ENCODE data around the gene LAG3. TPM values are rescaled to one million over a fixed set of nuclear protein-coding genes. Genes with fewer than 3 reads are reported as not detected.
"Not testable (repeated sequence)": the region's sequence is repeated elsewhere in the genome, so short reads cannot be mapped to it uniquely, and the experiment has no call there.

LAG3 gene
- total RNA-seq, 4 donors from 2014 or later, result 0.41 to 14.6 (median 4.0) TPM

DNA sequence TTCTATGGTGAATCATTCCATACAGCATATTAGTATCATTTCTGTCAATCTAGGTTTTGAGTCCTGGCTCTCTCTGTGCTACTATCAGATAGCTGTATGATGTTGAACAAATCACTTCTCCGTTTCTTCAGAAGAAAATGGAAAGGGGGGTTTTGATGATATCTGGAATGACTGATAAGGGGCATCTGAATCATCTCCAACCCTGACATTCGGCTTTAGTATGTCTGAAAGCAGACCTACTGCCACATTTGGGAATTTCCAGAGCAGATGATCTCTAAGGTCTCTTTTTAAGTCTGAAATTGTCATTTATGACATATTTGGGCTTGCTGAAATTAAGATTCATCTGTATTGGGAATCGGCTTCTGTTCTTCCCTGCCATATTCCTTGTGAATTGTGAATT lies 29.5 kb upstream of the LAG3 start:
- no peaks in the 10 kb centered on the region for H3K36me3 ChIP-seq
- no peak for TF ChIP-seq POLR2A (IDR thresholded peaks at IDR 0.05)
- TF ChIP-seq, protein P1, sequence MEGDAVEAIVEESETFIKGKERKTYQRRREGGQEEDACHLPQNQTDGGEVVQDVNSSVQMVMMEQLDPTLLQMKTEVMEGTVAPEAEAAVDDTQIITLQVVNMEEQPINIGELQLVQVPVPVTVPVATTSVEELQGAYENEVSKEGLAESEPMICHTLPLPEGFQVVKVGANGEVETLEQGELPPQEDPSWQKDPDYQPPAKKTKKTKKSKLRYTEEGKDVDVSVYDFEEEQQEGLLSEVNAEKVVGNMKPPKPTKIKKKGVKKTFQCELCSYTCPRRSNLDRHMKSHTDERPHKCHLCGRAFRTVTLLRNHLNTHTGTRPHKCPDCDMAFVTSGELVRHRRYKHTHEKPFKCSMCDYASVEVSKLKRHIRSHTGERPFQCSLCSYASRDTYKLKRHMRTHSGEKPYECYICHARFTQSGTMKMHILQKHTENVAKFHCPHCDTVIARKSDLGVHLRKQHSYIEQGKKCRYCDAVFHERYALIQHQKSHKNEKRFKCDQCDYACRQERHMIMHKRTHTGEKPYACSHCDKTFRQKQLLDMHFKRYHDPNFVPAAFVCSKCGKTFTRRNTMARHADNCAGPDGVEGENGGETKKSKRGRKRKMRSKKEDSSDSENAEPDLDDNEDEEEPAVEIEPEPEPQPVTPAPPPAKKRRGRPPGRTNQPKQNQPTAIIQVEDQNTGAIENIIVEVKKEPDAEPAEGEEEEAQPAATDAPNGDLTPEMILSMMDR (IDR thresholded peaks at IDR 0.05), result no peak
- H3K4me1 ChIP-seq, result no peaks in the 10 kb centered on the region
- H3K9me3 ChIP-seq, result no peaks in the 10 kb centered on the region
- intact Hi-C loops (cut with DNase I; ENCODE audit: low total_unique reads), result no loop called here
- H3K4me3 ChIP-seq, result no peak overlapping the region
- no peak for DNase-seq
- H3K27ac ChIP-seq, result no peak overlapping the region
- no peaks in the 10 kb centered on the region for H3K27me3 ChIP-seq

DNA sequence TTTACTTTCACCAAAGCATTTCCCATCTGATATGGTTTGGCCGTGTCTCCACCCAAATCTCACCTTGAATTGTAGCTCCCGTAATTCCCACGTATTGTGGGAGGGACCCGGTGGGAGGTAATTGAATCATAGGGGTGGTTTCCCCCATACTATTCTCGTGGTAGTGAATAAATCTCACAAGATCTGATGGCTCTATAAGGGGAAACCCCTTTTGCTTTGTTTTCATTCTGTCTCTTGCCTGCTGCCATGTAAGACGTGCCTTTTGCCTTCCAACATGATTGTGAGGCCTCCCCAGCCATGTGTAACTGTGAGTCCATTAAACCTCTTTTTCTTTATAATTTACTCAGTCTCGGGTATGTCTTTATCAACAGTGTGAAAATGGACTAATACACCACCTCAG lies 29.0 kb upstream of the LAG3 start:
- H3K4me3 ChIP-seq; H3K4me1 ChIP-seq; H3K36me3 ChIP-seq; intact Hi-C loops (cut with DNase I; ENCODE audit: low total_unique reads); H3K27me3 ChIP-seq; H3K9me3 ChIP-seq; DNase-seq; H3K27ac ChIP-seq: not testable (repeated sequence)

DNA sequence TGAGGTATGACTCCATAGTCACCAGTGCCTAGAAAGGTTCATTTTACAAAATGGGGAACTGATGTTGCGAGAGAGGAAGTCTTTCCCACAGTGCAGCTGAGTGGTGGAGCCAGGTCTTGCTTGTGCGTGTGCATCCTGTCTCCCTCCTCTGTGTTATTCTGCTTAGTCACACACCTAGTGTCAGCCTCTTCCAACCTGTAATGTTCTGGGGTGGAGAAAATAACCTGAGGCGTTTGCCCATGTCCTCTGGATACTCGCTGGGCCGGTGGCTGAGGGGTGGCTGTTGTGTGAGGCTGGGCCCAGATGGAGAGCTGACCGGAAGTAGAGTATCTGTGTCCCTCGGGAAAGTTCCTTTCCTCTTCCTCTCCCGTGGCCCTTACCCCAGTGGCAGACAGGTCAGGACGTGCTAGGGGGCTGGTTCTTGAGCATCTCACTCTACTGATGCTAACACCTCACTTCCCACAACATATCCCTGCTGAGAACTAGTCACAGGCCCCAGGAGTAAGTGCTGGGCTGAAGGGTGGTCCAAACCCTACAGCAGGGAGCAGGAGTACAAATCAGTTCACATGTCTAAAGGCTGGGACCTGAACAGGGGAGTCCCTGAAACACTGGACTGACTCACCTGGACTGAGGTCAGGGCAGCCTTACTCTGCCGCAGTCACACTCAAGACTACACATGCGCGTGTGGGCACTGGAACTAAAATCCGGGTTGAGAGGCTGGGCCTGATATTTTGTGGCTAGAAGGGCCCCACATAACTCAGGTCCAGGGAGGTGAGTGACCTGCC lies 26.4 kb upstream of the LAG3 start:
- no peak overlapping the region for H3K27ac ChIP-seq
- H3K9me3 ChIP-seq, result no peaks in the 10 kb centered on the region
- no peaks in the 10 kb centered on the region for H3K4me1 ChIP-seq
- H3K27me3 ChIP-seq, result no peaks in the 10 kb centered on the region
- no peak overlapping the region for H3K4me3 ChIP-seq
- intact Hi-C loops (cut with DNase I; ENCODE audit: low total_unique reads), result no loop called here
- DNase-seq, result no peak
- H3K36me3 ChIP-seq, result no peaks in the 10 kb centered on the region
- no peak for TF ChIP-seq POLR2A (IDR thresholded peaks at IDR 0.05)
- TF ChIP-seq, protein P1 (IDR thresholded peaks at IDR 0.05), result no peak

DNA sequence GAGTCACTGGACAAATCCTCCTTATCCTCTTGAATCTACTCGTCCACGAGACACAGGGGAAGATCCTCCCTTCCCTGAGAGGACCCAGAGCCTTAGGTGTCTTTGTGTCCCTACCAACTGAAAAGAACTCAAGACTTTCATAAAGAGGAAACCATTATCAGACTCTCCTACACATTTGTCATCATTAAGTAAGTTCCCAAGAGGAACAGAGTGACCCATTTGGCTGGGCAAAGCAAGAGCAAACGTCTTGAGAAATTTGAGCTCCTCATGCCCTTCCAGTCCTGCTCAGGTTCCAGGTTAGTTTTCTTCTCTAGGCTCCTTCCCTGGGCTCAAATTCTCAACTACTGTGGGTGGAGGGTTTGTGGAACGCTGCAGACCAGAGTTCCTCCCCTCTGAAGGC lies 25.1 kb upstream of the LAG3 start:
- intact Hi-C loops (cut with DNase I; ENCODE audit: low total_unique reads), result no loop called here
- Histone ChIP-seq H3K27ac (no peak overlapping the region), H3K4me1 (peaks cover 0 to 4% of the 10 kb centered on the region in 2 donors), H3K4me3 (no peak overlapping the region), H3K9me3 (no peaks in the 10 kb centered on the region), H3K27me3 (no peaks in the 10 kb centered on the region), H3K36me3 (no peaks in the 10 kb centered on the region)
- TF ChIP-seq, protein P1 (IDR thresholded peaks at IDR 0.05), result no peak
- no peak for TF ChIP-seq POLR2A (IDR thresholded peaks at IDR 0.05)
- DNase-seq, result no peak

DNA sequence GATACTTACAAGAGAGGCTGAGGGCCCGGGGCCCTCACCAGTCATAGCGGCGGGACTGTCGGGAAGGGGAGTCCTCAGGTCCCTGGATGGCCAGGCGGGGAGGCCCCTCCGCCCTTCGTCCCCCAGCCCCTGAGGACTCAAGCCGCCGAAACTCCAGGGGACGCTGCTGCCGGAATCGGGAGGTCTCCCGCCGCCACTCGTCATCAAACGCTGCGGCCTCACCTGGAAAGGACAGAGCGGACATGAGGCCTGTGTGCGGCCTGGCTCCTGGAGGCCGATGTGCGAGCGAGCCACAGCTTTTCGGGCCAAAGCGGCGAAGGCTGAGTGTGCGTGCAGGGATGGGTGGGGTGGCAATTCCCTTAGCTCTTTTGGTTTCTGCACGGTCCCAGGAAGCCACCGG lies 23.6 kb upstream of the LAG3 start:
- DNase-seq, result no peak
- Histone ChIP-seq H3K9me3 (no peaks in the 10 kb centered on the region), H3K4me3 (no peak overlapping the region), H3K27me3 (no peaks in the 10 kb centered on the region), H3K36me3 (no peaks in the 10 kb centered on the region), H3K27ac (no peak overlapping the region), H3K4me1 (peaks cover under 1 to 4% of the 10 kb centered on the region in 2 donors)
- TF ChIP-seq POLR2A (IDR thresholded peaks at IDR 0.05), result no peak
- TF ChIP-seq, protein P1 (IDR thresholded peaks at IDR 0.05), result no peak
- intact Hi-C loops (cut with DNase I; ENCODE audit: low total_unique reads), result no loop called here
